GM19043 (cell line): ENCODE results near the gene INTS6.

ENCODE experiments used
- ATAC-seq: cut with Tn5 transposase; IDR thresholded peaks from one replicate; pipeline ENCODE4 v1.9.1; 2021; ENCODE audit warnings: low read depth; ENCODE audit not compliant: unreplicated experiment

The INTS6 gene

GRCh38 chr13:51452361-51453206 is at the start of gene INTS6:
Gene INTS6 (minus strand): TSS chr13:51453036. CDS start chr13:51452525, 511 bp downstream.
- peak; percentile 60 for ATAC-seq

GRCh38 chr13:51502153-51502651 is 49.4 kb upstream of the INTS6 start:
- ATAC-seq: peak; percentile 91

GRCh38 chr13:51501592-51502152 is 48.8 kb upstream of the INTS6 start:
- ATAC-seq: no peak

GRCh38 chr13:51501096-51501495 is 48.3 kb upstream of the INTS6 start:
- ATAC-seq: no peak

GRCh38 chr13:51500687-51501086 is 47.9 kb upstream of the INTS6 start:
- ATAC-seq: no peak

- no peak for ATAC-seq
Observed at GRCh38 chr13:51499841-51500240, 47.0 kb upstream of the INTS6 start.

GRCh38 chr13:51495316-51495715 is 42.5 kb upstream of the INTS6 start:
- ATAC-seq: no peak

- no peak for ATAC-seq
Observed at GRCh38 chr13:51494156-51494555, 41.3 kb upstream of the INTS6 start.

- no peak for ATAC-seq
Observed at GRCh38 chr13:51488212-51488611, 35.4 kb upstream of the INTS6 start.

GRCh38 chr13:51481656-51482055 is 28.8 kb upstream of the INTS6 start:
- ATAC-seq: no peak

GRCh38 chr13:51479199-51479523 is 26.3 kb upstream of the INTS6 start:
- ATAC-seq: no peak

GRCh38 chr13:51478418-51479198 is 25.8 kb upstream of the INTS6 start:
- no peak for ATAC-seq

- no peak for ATAC-seq
Observed at GRCh38 chr13:51477653-51478324, 25.0 kb upstream of the INTS6 start.

- no peak for ATAC-seq
Observed at GRCh38 chr13:51477149-51477548, 24.3 kb upstream of the INTS6 start.

GRCh38 chr13:51475727-51476501 is 23.1 kb upstream of the INTS6 start:
- no peak for ATAC-seq

GRCh38 chr13:51469790-51470189 is 17.0 kb upstream of the INTS6 start:
- no peak for ATAC-seq

GRCh38 chr13:51467730-51468129 is 14.9 kb upstream of the INTS6 start:
- ATAC-seq: no peak

- no peak for ATAC-seq
Observed at GRCh38 chr13:51465124-51465523, 12.3 kb upstream of the INTS6 start.

- no peak for ATAC-seq
Observed at GRCh38 chr13:51457086-51457815, 4.4 kb upstream of the INTS6 start.
